Endometrial microvascular endothelial cells (primary cell): ENCODE data around the gene RAB1B. TPM values are rescaled to one million over a fixed set of nuclear protein-coding genes. Genes with fewer than 3 reads are reported as not detected.

Experiments
- total RNA-seq: library from RNA; depleted of rRNA; stranded (reverse); fragments of >200 nt; gene quantifications from one replicate; pipeline ENCODE4 v1.2.3, GENCODE V29; 2015; ENCODE audit errors: inconsistent ontology term

RAB1B gene
- total RNA-seq, 1 donor from 2014 or later: 190 TPM

Other genes starting within 250 kb of the RAB1B start
- gene CATSPER1, start 242.2 kb upstream of the RAB1B start, total RNA-seq: under 0.01 TPM
- not detected for gene GAL3ST3, start 219.5 kb upstream of the RAB1B start, total RNA-seq
- gene SF3B2, start 216.3 kb upstream of the RAB1B start, total RNA-seq: 134 TPM
- 17.7 TPM for gene PACS1, start 198.4 kb upstream of the RAB1B start, total RNA-seq
- 21.6 TPM for gene KLC2, start 10.9 kb upstream of the RAB1B start, total RNA-seq
- gene CNIH2, start 9.5 kb downstream of the RAB1B start, total RNA-seq: not detected
- 171 TPM for gene YIF1A, start 20.5 kb downstream of the RAB1B start, total RNA-seq
- not detected for gene TMEM151A, start 23.3 kb downstream of the RAB1B start, total RNA-seq
- 2.0 TPM for gene CD248, start 48.4 kb downstream of the RAB1B start, total RNA-seq
- 15.5 TPM for gene RIN1, start 67.8 kb downstream of the RAB1B start, total RNA-seq
- 102 TPM for gene BRMS1, start 76.5 kb downstream of the RAB1B start, total RNA-seq
- 27.8 TPM for gene B4GAT1, start 79.0 kb downstream of the RAB1B start, total RNA-seq
- gene SLC29A2, start 103.1 kb downstream of the RAB1B start, total RNA-seq: not detected
- not detected for gene NPAS4, start 152.4 kb downstream of the RAB1B start, total RNA-seq
- 77.6 TPM for gene MRPL11, start 170.2 kb downstream of the RAB1B start, total RNA-seq
- 7.9 TPM for gene PELI3, start 198.3 kb downstream of the RAB1B start, total RNA-seq
- gene DPP3, start 211.8 kb downstream of the RAB1B start, total RNA-seq: 79.5 TPM
- gene BBS1, start 242.0 kb downstream of the RAB1B start, total RNA-seq: 26.7 TPM